ENCODE data around the gene ARHGAP29. TPM values are rescaled to one million over a fixed set of nuclear protein-coding genes. Genes with fewer than 3 reads are reported as not detected.

ARHGAP29 gene
- total RNA-seq (2014; rRNA removed; shearing (Covaris generic)): 3.6 and 4.2 TPM in 2 replicates

GRCh38 chr1:94237291-94238226 is at the start of gene ARHGAP29:
ARHGAP29 (minus strand) TSS chr1:94237584; CDS start chr1:94231611, 5,973 bp downstream.
- peak; percentile 49 for DNase-seq (ENCODE audit: low spot score)

GRCh38 chr1:94286864-94287437 is 49.6 kb upstream of the ARHGAP29 start:
- no peak for DNase-seq (ENCODE audit: low spot score)

- DNase-seq (ENCODE audit: low spot score): no peak
Measured at GRCh38 chr1:94285031-94285654, 47.8 kb upstream of the ARHGAP29 start.

- DNase-seq (ENCODE audit: low spot score): peak; percentile 59
Measured at GRCh38 chr1:94284476-94284875, 47.1 kb upstream of the ARHGAP29 start.

- DNase-seq (ENCODE audit: low spot score): no peak
Measured at GRCh38 chr1:94283462-94283861, 46.1 kb upstream of the ARHGAP29 start.

GRCh38 chr1:94282143-94282711 is 44.8 kb upstream of the ARHGAP29 start:
- DNase-seq (ENCODE audit: low spot score): no peak

GRCh38 chr1:94281361-94282142 is 44.2 kb upstream of the ARHGAP29 start:
- DNase-seq (ENCODE audit: low spot score): no peak

GRCh38 chr1:94280541-94280940 is 43.2 kb upstream of the ARHGAP29 start:
- DNase-seq (ENCODE audit: low spot score): no peak

GRCh38 chr1:94279462-94279861 is 42.1 kb upstream of the ARHGAP29 start:
- DNase-seq (ENCODE audit: low spot score): no peak

GRCh38 chr1:94279038-94279437 is 41.7 kb upstream of the ARHGAP29 start:
- no peak for DNase-seq (ENCODE audit: low spot score)

GRCh38 chr1:94276988-94277434 is 39.6 kb upstream of the ARHGAP29 start:
- no peak for DNase-seq (ENCODE audit: low spot score)

- no peak for DNase-seq (ENCODE audit: low spot score)
Measured at GRCh38 chr1:94275083-94275482, 37.7 kb upstream of the ARHGAP29 start.

- no peak for DNase-seq (ENCODE audit: low spot score)
Measured at GRCh38 chr1:94274561-94274960, 37.2 kb upstream of the ARHGAP29 start.

GRCh38 chr1:94273111-94273510 is 35.7 kb upstream of the ARHGAP29 start:
- no peak for DNase-seq (ENCODE audit: low spot score)

GRCh38 chr1:94272388-94272787 is 35.0 kb upstream of the ARHGAP29 start:
- no peak for DNase-seq (ENCODE audit: low spot score)

GRCh38 chr1:94271373-94271772 is 34.0 kb upstream of the ARHGAP29 start:
- DNase-seq (ENCODE audit: low spot score): no peak

GRCh38 chr1:94270801-94271203 is 33.4 kb upstream of the ARHGAP29 start:
- DNase-seq (ENCODE audit: low spot score): no peak

GRCh38 chr1:94269921-94270320 is 32.5 kb upstream of the ARHGAP29 start:
- DNase-seq (ENCODE audit: low spot score): no peak

- no peak for DNase-seq (ENCODE audit: low spot score)
Measured at GRCh38 chr1:94265906-94266305, 28.5 kb upstream of the ARHGAP29 start.

- no peak for DNase-seq (ENCODE audit: low spot score)
Measured at GRCh38 chr1:94265011-94265422, 27.6 kb upstream of the ARHGAP29 start.

- DNase-seq (ENCODE audit: low spot score): no peak
Measured at GRCh38 chr1:94260635-94261387, 23.4 kb upstream of the ARHGAP29 start.

All from H4 (cell line).